HPDE6-E6E7 (cell line): ENCODE results near the gene PDE4A.
"Not testable (repeated sequence)": the region's sequence is repeated elsewhere in the genome, so short reads cannot be mapped to it uniquely, and the experiment has no call there.

Experiments used
- DNase-seq: peaks from one replicate; pipeline ENCODE4 v3.0.0; 2011; ENCODE audit warnings: missing footprints; ENCODE audit errors: extremely low spot score

Gene PDE4A

DNA sequence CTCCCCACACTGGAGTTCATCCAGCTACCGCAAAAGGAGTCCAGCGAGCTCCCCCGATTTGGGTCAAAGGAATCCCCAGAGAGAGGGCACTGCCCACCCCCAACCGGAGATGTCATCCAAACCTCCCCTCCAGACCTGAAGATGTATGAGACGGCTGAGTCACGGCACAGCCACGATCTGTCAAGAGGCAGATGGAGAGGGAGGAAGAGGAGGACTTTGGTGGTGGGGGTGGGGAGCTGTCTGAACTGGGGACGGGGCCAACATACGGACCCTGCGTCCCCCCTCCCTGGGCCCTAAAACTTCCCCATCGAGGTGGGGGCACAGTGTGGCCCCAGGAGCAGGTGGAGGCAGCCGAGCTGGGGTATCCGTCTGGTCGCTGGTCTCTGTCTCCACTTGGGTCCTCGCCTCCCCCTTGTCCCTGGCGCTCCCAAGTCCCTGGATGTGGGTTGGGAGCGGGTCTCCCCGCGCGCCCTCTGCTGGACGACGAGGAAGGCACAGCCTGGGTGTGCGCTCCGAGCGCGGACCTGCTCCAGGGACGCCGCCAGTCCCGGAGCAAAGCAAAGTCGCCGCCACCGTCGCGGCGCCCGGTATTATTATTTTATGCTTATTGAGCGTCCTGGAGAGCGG, 3.8 kb downstream of the PDE4A start:
- DNase-seq, result no peak

GRCh38 chr19:10427169-10427568, 6.8 kb downstream of the PDE4A start:
- DNase-seq, result no peak

DNA sequence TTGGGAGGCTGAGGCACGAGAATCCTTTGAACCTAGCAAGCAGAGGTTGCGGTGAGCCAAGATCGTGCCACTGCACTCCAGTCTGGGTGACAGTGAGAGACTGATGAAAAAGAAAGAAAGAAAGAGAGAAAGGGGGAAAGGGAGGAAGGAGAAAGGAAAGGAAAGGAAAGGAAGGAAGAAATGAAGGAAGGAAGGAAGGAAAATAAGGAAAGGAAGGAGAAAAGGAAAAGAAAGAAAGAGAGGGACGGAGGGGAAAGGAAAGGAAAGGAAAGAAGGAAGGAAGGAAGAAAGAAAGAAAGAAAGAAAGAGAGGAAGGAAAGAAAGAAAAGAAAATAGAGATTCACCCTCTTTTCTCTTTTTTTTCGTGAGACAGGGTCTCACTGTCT, 8.7 kb downstream of the PDE4A start:
- no peak for DNase-seq

- DNase-seq, result no peak
These were observed 10.3 kb downstream of the PDE4A start for GRCh38 chr19:10430505-10431253.

GRCh38 chr19:10431254-10431942, 11.1 kb downstream of the PDE4A start:
- no peak for DNase-seq

DNA sequence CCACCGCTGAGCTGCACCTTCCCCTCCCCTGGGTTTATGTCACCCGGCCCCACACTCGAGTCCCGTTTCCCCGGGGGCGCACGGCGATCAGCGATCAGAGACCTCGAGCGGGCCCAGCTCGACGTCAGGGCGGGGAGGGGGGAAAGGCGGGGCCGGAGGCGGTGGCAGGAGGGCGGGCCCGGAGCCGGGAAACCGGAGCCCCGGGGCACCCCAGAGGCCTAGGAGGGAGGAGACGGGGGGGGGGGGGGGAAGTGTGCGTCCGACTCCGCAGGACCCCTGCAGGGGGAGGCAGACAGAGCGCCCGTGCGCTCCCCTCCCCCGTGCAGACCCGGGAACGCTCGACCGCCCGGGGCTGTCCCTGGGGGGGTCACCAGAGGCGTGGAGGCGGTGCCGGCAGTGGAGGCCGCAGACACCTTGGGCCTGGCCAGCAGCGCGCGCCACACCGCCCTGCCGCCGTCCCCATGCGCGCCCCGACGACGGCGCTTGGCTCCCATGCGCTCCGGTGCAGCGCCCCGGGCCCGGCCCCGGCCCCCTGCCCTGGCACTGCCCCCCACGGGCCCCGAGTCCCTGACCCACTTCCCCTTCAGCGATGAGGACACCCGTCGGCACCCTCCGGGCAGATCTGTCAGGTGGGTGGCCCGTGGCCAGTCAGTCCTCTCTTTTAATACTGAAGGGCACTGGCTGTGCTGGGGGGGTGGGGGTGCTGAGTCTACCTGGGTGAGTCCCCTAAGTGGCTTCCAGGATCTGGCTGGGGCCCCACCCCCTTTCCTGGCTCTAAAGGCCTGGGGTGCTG, 11.8 kb downstream of the PDE4A start:
- DNase-seq, result no peak

DNA sequence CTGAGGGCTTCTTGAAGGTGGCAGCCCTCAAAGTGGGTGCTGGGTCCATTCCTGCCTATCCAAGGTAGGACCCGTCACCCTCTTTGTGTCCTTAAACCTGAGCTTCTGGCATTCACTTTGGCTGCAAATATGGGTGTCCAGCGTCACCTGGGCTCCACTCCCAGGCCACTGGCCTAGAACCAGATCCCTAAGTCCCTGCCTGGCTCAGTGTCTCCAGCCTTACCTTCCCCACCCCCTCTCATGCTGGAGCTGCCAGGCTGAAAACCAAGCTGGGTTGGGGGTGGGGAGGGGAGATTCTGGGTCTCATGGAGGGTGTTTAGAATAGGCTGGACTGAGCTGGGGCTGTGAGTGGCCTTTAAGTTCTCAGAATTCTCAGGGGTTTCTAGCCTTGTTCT, 12.4 kb downstream of the PDE4A start:
- no peak for DNase-seq

- no peak for DNase-seq
These were observed 12.8 kb downstream of the PDE4A start for GRCh38 chr19:10433131-10433536.

- no peak for DNase-seq
These were observed 19.2 kb downstream of the PDE4A start for GRCh38 chr19:10439588-10439987.

- DNase-seq, result no peak
These were observed 22.4 kb downstream of the PDE4A start for GRCh38 chr19:10442698-10443097.

- DNase-seq, result no peak
These were observed 28.7 kb downstream of the PDE4A start for GRCh38 chr19:10449037-10449436.

DNA sequence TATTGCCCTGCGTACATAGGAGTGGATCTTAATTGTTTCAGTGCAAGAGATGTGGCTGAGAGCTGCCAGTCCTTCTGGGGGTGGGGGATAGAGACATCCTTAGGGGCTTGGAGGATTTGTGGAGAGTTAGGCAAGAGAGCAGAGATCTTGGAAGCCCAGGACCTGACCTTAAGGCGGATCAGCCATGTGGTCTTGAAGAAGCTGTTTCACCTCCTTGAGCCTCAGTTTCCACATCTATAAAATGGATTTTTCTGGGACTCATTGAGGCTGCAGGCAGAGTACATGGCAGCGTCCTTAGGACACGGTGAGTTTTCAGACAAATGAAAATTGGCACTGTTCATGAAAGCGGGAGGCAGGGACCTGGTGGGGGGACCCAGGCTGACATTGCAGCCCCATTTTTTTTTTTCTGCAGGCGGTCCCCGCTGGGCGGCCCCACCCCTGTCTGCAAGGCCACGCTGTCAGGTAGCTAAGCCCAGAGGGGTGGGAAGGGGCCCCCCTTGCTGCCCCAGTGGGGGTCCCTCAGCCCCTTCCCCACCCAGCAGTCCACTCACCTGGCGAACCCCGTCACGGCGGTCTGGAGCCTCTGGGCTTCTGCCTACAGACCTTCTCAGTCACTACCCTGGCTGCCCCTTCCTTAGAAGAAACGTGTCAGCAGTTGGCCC, 30.0 kb downstream of the PDE4A start:
- no peak for DNase-seq

DNA sequence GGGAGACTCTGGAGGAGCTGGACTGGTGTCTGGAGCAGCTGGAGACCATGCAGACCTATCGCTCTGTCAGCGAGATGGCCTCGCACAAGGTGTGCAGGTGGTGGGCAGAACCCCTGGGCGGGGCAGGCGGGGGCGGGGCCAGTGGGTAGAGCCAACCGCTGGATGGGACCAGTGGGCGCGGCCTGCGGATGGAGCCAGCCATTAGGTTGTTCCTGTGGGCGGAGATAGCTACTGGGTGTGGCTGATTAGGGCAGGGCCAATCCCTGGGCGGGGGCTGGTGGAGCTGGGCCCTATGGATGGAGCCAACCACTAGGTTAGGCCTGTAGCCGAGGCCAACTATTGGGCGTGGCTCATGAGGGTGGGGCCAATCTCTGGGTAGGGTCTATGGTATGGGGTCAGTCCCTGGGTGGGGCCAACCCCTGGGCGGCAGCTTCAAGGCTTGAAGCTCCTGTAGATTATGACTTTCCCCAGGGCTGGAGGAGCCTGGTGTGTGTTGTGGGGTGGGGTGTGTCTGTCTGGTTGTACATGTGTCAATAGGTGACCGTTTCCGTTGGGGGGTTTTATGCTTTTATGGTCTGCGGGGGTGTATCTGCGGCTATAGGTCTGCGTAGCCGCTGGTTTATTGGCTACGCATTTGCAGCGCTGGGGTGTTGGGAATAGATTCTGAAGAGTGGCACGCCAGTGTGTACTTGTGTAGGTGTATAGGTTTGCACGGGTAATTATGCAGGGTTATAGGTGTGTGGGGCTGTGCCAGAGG, 30.7 kb downstream of the PDE4A start:
- DNase-seq, result no peak

DNA sequence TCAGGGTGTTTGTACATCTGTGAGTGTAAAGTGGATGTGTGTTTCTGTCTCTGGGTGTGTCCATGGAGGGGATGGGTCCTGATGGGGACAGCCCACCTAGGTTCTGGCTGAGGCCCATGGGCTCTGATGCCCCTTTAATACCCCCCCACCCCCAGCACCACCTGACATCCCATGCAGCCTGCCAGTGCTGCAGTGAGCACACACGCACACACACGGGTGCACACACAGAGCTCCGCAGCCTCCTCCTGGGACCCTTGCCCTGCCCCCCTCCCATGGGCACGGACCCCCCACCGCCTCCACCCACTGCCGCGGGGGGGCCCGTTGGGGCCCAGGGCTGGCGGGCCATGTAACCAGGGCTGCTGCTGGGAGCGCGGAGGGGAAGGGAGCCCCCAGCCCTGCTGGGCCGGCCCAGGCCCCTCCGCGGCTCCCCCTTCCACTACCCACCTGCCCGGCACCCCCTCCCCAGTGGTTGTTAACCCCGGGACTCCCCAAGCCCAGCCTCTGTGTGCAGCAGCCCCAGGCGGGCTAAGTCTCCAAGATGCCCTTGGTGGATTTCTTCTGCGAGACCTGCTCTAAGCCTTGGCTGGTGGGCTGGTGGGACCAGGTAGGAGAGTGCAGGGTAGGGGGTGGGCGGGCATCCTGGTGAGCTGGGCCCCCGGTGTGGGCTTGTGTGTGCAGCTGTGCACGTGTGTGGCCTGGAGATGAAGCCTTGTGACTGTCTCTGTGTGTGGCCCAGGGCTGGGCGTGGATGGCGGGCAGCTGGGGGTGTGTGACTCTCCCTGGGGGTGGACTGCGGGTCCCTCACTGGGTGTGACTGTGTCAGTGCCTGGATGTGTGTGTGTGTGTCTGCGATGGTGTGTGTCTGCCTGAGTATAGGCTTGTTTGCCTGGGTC, 32.6 kb downstream of the PDE4A start:
- DNase-seq, result no peak

- DNase-seq, result no peak
These were observed 33.5 kb downstream of the PDE4A start for GRCh38 chr19:10453852-10454251.

DNA sequence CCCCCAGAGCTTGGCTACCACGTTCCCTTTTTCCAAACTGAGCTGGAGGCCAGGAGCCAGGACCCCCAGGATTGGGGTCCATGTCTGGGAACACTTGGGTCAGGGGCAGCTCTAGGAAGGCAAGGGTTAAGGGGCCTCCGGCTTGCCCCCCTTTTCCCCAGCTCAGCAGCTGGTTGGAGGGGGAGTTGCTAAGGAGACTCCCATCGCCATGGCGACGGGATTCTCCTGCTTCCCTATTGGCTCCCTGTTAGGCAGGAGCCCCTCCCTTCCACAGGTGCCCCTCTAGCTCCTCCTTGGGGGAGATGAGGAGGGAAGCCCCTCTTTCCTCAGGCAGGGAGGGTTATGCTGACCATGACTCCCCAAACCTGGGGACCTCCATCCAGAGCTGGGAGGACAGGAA, 33.9 kb downstream of the PDE4A start:
- no peak for DNase-seq

DNA sequence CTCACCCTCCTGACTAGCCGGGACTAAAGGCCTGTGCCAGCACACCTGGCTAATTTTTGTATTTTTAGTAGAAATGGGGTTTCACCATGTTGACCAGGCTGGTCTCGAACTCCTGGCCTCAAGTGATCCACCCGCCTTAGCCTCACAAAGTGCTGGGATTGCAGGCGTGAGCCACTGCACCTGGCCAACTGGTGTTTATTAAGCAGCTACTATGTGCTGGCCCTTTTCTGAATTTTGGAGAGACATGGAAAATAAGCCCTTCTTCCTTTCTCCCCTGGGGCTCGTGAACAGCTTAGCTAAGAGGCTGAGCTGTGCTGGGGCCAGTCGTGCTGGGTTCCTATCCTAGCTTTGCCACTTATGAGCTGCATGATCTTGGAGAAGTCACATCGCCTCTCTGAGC, 38.4 kb downstream of the PDE4A start:
- not testable (repeated sequence) for DNase-seq

- DNase-seq, result no peak
These were observed 40.3 kb downstream of the PDE4A start for GRCh38 chr19:10460714-10461046.

DNA sequence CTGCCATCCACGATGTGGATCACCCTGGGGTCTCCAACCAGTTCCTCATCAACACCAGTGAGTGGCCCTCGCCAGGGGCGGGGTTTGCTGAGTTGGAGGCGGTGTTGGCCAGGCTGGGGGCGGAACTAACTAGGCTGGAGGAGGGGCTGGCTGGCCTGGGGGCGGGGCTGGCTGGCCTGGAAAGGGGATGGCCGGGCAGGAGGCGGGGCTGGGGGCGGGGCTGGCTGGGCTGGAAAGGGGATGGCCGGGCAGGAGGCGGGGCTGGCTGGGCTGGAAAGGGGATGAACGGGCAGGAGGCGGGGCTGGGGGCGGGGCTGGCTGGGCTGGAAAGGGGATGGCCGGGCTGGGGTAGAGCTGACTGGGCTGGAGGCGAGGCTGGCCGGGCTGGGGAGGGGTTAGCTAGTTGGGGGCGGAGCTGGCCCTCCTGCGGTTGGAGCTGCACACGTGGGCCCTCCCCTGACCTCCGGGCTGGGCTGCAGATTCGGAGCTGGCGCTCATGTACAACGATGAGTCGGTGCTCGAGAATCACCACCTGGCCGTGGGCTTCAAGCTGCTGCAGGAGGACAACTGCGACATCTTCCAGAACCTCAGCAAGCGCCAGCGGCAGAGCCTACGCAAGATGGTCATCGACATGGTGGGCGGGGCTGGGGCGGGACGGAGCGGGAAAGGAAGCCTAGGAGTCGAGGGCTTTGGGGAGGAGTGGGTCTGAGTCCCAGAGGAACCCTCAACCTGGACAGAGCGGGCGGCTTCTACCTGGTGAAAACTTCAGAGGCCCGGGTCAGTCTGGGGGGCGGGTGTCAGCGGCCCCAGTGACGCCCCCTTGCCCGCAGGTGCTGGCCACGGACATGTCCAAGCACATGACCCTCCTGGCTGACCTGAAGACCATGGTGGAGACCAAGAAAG, 41.0 kb downstream of the PDE4A start:
- DNase-seq, result peak; percentile 94
